Epithelial cell of proximal tubule (primary cell): ENCODE measurements around the gene PDE7B. TPM values are rescaled to one million over a fixed set of nuclear protein-coding genes. Genes with fewer than 3 reads are reported as not detected.

Source experiments
- DNase-seq: peaks from one replicate; pipeline ENCODE4 v3.0.0-alpha.2; 2011; ENCODE audit warnings: low read depth
- H3K4me3 ChIP-seq: 2 replicates; pipeline ENCODE4 v1.5.1; 2011; ENCODE audit warnings: low read depth, mild to moderate bottlenecking, low read length
- total RNA-seq: library from RNA; depleted of rRNA; stranded (reverse); fragments of >200 nt; gene quantifications from 2 replicates; pipeline ENCODE4 v1.2.3, GENCODE V29; 2015
- TF ChIP-seq, protein P1 (sequence below): conservative IDR thresholded peaks from 2 replicates; pipeline ENCODE4 v1.5.1; 2012; ENCODE audit warnings: low read depth, mild to moderate bottlenecking, low read length

The PDE7B gene
- total RNA-seq, 1 donor from 2014 or later = 2.4 TPM

DNA sequence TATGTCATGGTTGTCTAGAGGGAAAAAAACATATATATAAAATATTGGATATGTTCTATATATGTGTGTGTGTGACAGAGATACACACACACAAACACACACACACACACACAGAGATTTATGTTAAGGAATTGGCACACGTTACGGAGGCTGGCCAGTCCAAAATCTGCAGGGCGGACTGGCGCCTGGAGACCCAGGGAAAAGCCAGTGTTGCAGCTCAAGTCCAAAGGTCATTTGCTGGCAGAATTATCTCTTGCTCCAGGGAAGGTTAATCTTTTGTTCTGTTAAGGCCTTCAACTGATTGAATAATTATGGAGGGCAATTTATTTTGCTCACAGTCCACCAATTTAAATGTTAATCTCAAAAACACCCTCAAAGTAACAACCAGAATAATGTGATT is 37.5 kb upstream of the PDE7B start:
- no peak overlapping the region for H3K4me3 ChIP-seq
- DNase-seq = peak; percentile 6
- TF ChIP-seq, protein P1, sequence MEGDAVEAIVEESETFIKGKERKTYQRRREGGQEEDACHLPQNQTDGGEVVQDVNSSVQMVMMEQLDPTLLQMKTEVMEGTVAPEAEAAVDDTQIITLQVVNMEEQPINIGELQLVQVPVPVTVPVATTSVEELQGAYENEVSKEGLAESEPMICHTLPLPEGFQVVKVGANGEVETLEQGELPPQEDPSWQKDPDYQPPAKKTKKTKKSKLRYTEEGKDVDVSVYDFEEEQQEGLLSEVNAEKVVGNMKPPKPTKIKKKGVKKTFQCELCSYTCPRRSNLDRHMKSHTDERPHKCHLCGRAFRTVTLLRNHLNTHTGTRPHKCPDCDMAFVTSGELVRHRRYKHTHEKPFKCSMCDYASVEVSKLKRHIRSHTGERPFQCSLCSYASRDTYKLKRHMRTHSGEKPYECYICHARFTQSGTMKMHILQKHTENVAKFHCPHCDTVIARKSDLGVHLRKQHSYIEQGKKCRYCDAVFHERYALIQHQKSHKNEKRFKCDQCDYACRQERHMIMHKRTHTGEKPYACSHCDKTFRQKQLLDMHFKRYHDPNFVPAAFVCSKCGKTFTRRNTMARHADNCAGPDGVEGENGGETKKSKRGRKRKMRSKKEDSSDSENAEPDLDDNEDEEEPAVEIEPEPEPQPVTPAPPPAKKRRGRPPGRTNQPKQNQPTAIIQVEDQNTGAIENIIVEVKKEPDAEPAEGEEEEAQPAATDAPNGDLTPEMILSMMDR = no peak

DNA sequence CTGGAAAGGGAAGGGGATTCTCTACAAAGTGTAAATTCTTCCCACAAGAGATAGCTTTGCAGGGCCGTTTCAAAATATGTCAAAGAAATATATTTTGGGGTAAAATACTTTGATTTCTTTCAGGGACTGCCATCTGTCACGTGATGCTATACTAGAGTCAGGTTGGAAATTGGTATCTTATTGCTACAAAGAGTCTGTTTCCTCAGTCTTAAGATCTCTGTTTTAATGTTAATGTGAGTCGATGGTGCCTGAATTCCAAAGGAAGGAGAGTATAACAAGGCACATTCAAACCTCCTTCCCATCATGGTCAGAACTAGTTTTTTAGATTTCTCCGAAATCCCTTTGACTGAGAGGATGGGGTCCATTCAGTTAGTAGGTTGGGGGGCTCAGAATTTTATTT is 36.3 kb upstream of the PDE7B start:
- TF ChIP-seq, protein P1 = no peak
- no peak overlapping the region for H3K4me3 ChIP-seq
- DNase-seq = no peak

DNA sequence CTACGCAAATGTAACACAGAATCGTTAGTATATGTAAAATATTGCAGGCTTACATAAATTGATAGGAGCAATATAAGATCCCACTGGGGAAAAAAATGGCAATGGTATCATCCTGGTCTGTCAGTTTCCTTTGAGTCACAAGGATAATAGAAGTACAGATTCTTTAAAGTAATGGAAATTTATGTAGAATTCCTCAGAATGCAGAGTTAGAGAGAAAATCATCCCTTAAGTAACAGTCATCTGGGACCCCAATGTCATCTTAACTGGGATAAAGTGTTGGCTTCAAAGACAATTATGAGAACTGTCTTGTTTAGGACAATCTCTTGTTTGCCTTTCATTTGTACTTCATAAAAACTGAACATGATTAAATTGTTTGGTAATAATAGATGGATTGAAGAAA is 34.5 kb upstream of the PDE7B start:
- no peak overlapping the region for H3K4me3 ChIP-seq
- TF ChIP-seq, protein P1 = no peak
- no peak for DNase-seq

DNA sequence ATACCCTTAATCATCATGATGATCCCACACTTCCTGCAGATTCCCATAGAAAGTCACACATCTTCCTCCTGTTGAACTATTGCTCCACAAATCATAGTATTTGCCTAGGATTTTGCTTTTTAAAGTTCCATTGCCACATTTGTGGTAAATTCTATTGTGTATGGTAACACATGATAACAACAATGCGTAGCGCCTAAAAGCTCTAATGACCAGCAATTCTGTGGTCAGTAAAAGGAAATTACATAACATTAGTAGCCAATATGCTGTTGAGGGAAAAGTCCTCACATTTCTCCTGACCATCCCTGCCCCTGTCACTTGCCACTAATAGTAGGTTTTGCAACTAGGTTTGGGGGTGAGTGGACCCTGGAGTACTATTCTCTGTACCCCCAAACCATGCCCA is 31.8 kb upstream of the PDE7B start:
- TF ChIP-seq, protein P1 = no peak
- DNase-seq = no peak
- H3K4me3 ChIP-seq = no peak overlapping the region

DNA sequence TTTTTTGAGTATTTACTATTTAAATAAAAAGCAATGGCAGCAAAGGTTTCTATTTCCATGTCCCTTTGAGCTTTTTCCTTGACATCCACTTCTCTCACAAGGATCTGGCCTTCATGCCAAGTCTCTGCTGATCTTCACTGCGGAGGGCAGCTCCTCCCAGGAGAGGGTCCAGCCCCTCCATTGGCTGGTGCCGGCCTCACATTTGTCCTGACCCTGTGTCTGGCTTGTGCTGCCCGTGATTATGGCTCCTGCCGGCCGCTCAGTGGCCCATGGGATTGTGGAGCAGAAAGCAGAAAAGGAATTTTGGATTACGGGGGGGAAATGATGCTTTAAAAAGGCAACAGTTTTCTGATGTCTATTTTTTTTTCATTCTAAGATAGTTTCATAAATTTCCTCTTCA is 31.2 kb upstream of the PDE7B start:
- TF ChIP-seq, protein P1 = no peak
- H3K4me3 ChIP-seq = no peak overlapping the region
- DNase-seq = no peak

DNA sequence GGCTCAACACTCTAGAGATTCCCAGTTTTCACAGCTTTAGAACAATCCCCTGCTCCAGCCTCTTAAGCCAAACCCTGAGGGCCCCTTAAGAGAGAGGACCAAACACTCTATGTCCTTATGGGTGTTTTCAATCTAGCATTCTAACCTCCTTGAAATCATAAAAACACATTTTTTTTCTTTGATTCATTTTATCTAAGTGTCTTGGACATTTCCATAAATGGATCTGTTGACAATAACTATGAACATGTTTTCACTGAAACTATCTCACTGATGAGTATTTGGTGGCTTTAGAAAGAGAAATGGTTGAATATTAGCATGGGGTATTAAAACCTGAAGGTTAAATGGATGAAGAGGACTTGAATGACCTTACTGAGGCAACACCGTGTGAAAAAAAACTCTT is 27.6 kb upstream of the PDE7B start:
- H3K4me3 ChIP-seq = no peak overlapping the region
- DNase-seq = no peak
- TF ChIP-seq, protein P1 = no peak

DNA sequence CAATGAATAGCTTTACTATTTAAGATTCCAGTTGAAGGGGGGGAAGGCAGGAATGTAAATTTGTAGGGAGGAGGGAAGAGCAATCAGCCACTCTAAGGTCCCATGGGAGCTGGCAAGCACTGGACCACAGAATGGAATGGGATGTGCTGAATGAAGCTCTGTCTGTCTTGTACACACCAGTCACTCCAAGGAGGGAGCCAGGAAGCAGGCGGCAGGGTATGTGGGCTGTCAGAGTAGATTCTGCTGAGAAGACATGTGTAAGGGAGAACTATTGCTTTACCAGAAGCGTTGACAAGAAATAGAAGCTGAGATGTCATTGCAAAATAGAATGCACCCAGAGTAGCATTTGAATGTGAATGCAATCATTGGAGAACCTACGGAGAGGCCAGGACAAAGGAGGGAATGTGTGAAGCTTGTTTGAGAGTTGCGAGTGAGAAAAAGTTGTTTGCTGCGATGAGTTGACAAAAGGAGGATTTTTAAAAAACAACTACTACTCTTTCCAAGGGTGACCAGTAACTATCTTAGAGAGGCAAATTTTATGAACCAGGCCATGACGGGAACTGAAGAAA is 25.2 kb upstream of the PDE7B start:
- H3K4me3 ChIP-seq = no peak overlapping the region
- TF ChIP-seq, protein P1 = no peak
- DNase-seq = no peak
